ENCODE measurements around the gene GREB1L. TPM values are rescaled to one million over a fixed set of nuclear protein-coding genes. Genes with fewer than 3 reads are reported as not detected.

GREB1L gene
- total and polyA plus RNA-seq, 9 of the 15 experiments (the other 6 are each of a cell fraction or from before 2014, with no cell fraction given), result 0.03 TPM; not detected in 8

DNA sequence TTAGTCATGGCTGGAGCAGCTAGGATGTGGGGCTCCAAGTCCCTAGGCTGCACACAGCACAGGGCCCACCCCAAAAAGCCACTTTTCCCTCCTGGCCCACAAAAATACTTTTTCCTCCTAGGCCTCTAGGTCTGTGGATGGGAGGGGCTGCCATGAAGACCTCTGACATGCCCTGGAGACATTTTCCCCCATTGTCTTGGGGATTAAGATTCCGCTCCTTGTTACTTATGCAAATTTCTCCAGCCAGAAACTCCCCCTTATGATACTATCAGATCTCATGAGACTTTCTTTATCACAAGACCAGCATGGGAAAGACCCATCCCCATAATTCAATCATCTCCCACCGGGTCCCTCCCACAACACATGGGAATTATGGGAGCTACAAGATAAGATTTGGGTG lies 232.6 kb downstream of the GREB1L start:
- no peaks in the 10 kb centered on the region for H3K9me3 ChIP-seq (replicated peaks; ENCODE audit: control insufficient read depth, insufficient read depth, low read depth, low read length)
- ATAC-seq, result no peak
- intact Hi-C loops (cut with micrococcal nuclease) (no loop called here), in situ Hi-C loops (cut with MboI) (no loop called here)
- H3K79me2 ChIP-seq (ENCODE audit: control insufficient read depth, insufficient read depth, low read length), result no peaks in the 10 kb centered on the region
- no peaks in the 10 kb centered on the region for H4K20me1 ChIP-seq (replicated peaks; ENCODE audit: control insufficient read depth, insufficient read depth, low read length)
- 9% methylated on average over 2 of the region's 2 CpGs for WGBS (ENCODE audit: insufficient coverage, low coverage, missing lambda C conversion rate)
- no peaks in the 10 kb centered on the region for H3K9me1 ChIP-seq (ENCODE audit: control insufficient read depth, insufficient read depth, low read length)
- TF ChIP-seq ZNF324 (CRISPR knock-in tag; IDR thresholded peaks at IDR 0.05) (no peak), STAG1 (CRISPR knock-in tag; IDR thresholded peaks at IDR 0.05; ENCODE audit: borderline replicate concordance) (no peak), KAT8 (IDR thresholded peaks at IDR 0.05; ENCODE audit: low read depth) (no peak), ZBTB8A (IDR thresholded peaks at IDR 0.05; ENCODE audit: partially characterized antibody) (no peak), MYBL2 (IDR thresholded peaks at IDR 0.05; ENCODE audit: low read depth) (no peak), MYBL2 (CRISPR knock-in tag; IDR thresholded peaks at IDR 0.05; ENCODE audit: borderline replicate concordance) (no peak)
- TF ChIP-seq, protein P1, sequence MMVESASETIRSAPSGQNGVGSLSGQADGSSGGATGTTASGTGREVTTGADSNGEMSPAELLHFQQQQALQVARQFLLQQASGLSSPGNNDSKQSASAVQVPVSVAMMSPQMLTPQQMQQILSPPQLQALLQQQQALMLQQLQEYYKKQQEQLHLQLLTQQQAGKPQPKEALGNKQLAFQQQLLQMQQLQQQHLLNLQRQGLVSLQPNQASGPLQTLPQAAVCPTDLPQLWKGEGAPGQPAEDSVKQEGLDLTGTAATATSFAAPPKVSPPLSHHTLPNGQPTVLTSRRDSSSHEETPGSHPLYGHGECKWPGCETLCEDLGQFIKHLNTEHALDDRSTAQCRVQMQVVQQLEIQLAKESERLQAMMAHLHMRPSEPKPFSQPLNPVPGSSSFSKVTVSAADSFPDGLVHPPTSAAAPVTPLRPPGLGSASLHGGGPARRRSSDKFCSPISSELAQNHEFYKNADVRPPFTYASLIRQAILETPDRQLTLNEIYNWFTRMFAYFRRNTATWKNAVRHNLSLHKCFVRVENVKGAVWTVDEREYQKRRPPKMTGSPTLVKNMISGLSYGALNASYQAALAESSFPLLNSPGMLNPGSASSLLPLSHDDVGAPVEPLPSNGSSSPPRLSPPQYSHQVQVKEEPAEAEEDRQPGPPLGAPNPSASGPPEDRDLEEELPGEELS (CRISPR knock-in tag; IDR thresholded peaks at IDR 0.05; ENCODE audit: borderline replicate concordance), result no peak
- no peak overlapping the region for H2AFZ ChIP-seq (ENCODE audit: low read depth, low read length)
- CTCF ChIA-PET (ENCODE audit: low intra/inter-chr PET ratio), result no interaction called here
- H3K36me3 ChIP-seq (ENCODE audit: control insufficient read depth, insufficient read depth, low read length), result no peaks in the 10 kb centered on the region
- H3K4me1 ChIP-seq (replicated peaks in 1 of 2; ENCODE audit: control insufficient read depth in 2 of 2, insufficient read depth in 2 of 2, low read length in 2 of 2), result no peaks in the 10 kb centered on the region
- FAIRE-seq, result no peak
- no peak overlapping the region for H3K27ac ChIP-seq (ENCODE audit: extremely low read depth, low read depth, low read length)
- POLR2A ChIA-PET, result no interaction called here
- H3K9ac ChIP-seq (ENCODE audit: insufficient read depth in 1 of 2, low read depth in 2 of 2, low read length in 2 of 2), result no peak overlapping the region
- no peak overlapping the region for H3K4me3 ChIP-seq
- no peak for DNase-seq (ENCODE audit: extremely low read depth in 1 of 4, low spot score in 3 of 4)
- peaks cover 0 to 4% of the 10 kb centered on the region in 2 experiments; a peak in 3 of 5 replicates for H3K27me3 ChIP-seq (ENCODE audit: control insufficient read depth in 2 of 2, insufficient read depth in 2 of 2, low read length in 2 of 2)
- H3K4me2 ChIP-seq (ENCODE audit: insufficient read depth, low read length), result no peak overlapping the region
- BruUV-seq (replicated peaks), result no TSS peak
